ELR (cell line): ENCODE results near the gene ENKUR.

Source experiments
- DNase-seq: peaks from one replicate; pipeline ENCODE4 v3.0.0-alpha.2; 2015; ENCODE audit warnings: low read depth

The ENKUR gene

GRCh38 chr10:24947304-24948097 is 68.5 kb downstream of the ENKUR start:
- DNase-seq: peak; percentile 77

GRCh38 chr10:24944512-24945255 is 71.3 kb downstream of the ENKUR start:
- DNase-seq: peak; percentile 69

- DNase-seq: no peak
These were observed 77.4 kb downstream of the ENKUR start for GRCh38 chr10:24938525-24938924.

- DNase-seq: no peak
These were observed 77.9 kb downstream of the ENKUR start for GRCh38 chr10:24938076-24938475.

- no peak for DNase-seq
These were observed 80.3 kb downstream of the ENKUR start for GRCh38 chr10:24935504-24936292.
